Natural killer cell (primary cell): ENCODE measurements around the gene CHRNG. TPM values are rescaled to one million over a fixed set of nuclear protein-coding genes. Genes with fewer than 3 reads are reported as not detected.

Experiments used
- ATAC-seq, 3 donors: fragments of 150-1000 bp in 2 of 3; fragments of 200-7000 bp in 1 of 3; cut with Tn5 transposase; 1 replicate in 1 of 3; 2 replicates in 2 of 3; pipeline ENCODE4 v1.10.0; 2021; ENCODE audit warnings: mild to moderate bottlenecking in 2 of 3, moderate library complexity in 2 of 3
- DNase-seq, 2 donors: peaks; one replicate each; pipeline versions ENCODE4 v3.0.0 to v3.0.0-alpha.2; 2013 to 2021; ENCODE audit warnings: mixed read lengths in 1 of 2
- H3K27ac ChIP-seq: one replicate; pipeline ENCODE4 v1.5.1; 2013; ENCODE audit warnings: mild to moderate bottlenecking, low read length
- H3K27me3 ChIP-seq: one replicate; pipeline ENCODE4 v1.6.1; 2013; ENCODE audit warnings: low read length; ENCODE audit not compliant: control insufficient read depth, insufficient read depth
- H3K36me3 ChIP-seq: one replicate; pipeline ENCODE4 v1.6.1; 2013; ENCODE audit warnings: low read length; ENCODE audit not compliant: control insufficient read depth, insufficient read depth
- H3K4me1 ChIP-seq: one replicate; pipeline ENCODE4 v1.6.1; 2013; ENCODE audit warnings: low read length; ENCODE audit not compliant: control insufficient read depth, insufficient read depth
- H3K4me3 ChIP-seq: one replicate; pipeline ENCODE4 v1.5.1; 2013; ENCODE audit warnings: low read length
- H3K9me3 ChIP-seq: one replicate; pipeline ENCODE4 v1.6.1; 2013; ENCODE audit warnings: low read length; ENCODE audit not compliant: control insufficient read depth, insufficient read depth
- H3K27ac Mint-ChIP-seq, 2 donors: one replicate each; pipeline ENCODE4 v1.8.0; 2022; ENCODE audit warnings: mild to moderate bottlenecking in 2 of 2, mixed read lengths in 2 of 2, moderate library complexity in 1 of 2
- H3K27me3 Mint-ChIP-seq, 2 donors: one replicate each; pipeline ENCODE4 v1.8.0; 2022; ENCODE audit warnings: low read depth in 2 of 2, mixed read lengths in 2 of 2
- H3K36me3 Mint-ChIP-seq: one replicate; pipeline ENCODE4 v1.8.0; 2022; ENCODE audit warnings: mixed read lengths
- H3K4me1 Mint-ChIP-seq, 2 donors: one replicate each; pipeline ENCODE4 v1.8.0; 2022; ENCODE audit warnings: mixed read lengths in 2 of 2
- H3K4me3 Mint-ChIP-seq: one replicate; pipeline ENCODE4 v1.8.0; 2022; ENCODE audit warnings: mild to moderate bottlenecking, moderate library complexity, mixed read lengths
- H3K9me3 Mint-ChIP-seq, 2 donors: one replicate each; pipeline ENCODE4 v1.8.0; 2022; ENCODE audit warnings: mixed read lengths in 2 of 2
- CTCF ChIP-seq: fragments of 200-600 bp; IDR thresholded peaks from one replicate; pipeline ENCODE4 v1.8.0; 2022; ENCODE audit warnings: antibody characterized with exemption
- WGBS: methylation state at CpG from one replicate; pipeline ENCODE4 v1.1.7; 2013; ENCODE audit warnings: missing lambda C conversion rate; ENCODE audit not compliant: insufficient coverage; 5-methylcytosine and 5-hydroxymethylcytosine counted together
- intact Hi-C: fragments of 100-400 bp; cut with micrococcal nuclease; formaldehyde crosslinking; loops from one replicate; pipeline ENCODE4 v1.14.2; 2022
- total RNA-seq, 4 donors: library from RNA; stranded (reverse); fragments of 120-200 nt in 1 of 4; gene quantifications; one replicate each; pipeline versions ENCODE4 v1.2.3 to v1.2.4, GENCODE V29; 2013 to 2022

Gene CHRNG
- total RNA-seq, 3 donors from 2014 or later (not counting 1 experiment from before 2014, with no cell fraction given): not detected

GRCh38 chr2:232511336-232511890, 28.1 kb upstream of the CHRNG start:
- Mint-ChIP-seq H3K27ac (no peak overlapping the region), H3K9me3 (no peaks in the 10 kb centered on the region), H3K27me3 (peaks cover 12 to 15% of the 10 kb centered on the region in 2 donors), H3K36me3 (no peaks in the 10 kb centered on the region), H3K4me3 (no peak overlapping the region), H3K4me1 (no peaks in the 10 kb centered on the region)
- intact Hi-C loops: no loop called here
- no peak overlapping the region for H3K27ac ChIP-seq
- no peaks in the 10 kb centered on the region for H3K9me3 ChIP-seq
- H3K4me3 ChIP-seq: no peak overlapping the region
- ATAC-seq (no peak), DNase-seq (no peak)
- WGBS: 74% methylated on average over 11 of the region's 11 CpGs
- no peaks in the 10 kb centered on the region for H3K4me1 ChIP-seq
- no peaks in the 10 kb centered on the region for H3K36me3 ChIP-seq
- H3K27me3 ChIP-seq: no peaks in the 10 kb centered on the region
- no peak for TF ChIP-seq CTCF

GRCh38 chr2:232512602-232513001, 26.9 kb upstream of the CHRNG start:
- WGBS: 95% methylated on average over 10 of the region's 10 CpGs
- Histone ChIP-seq H3K4me3 (no peak overlapping the region), H3K36me3 (no peaks in the 10 kb centered on the region), H3K27me3 (no peaks in the 10 kb centered on the region), H3K9me3 (no peaks in the 10 kb centered on the region), H3K4me1 (no peaks in the 10 kb centered on the region), H3K27ac (no peak overlapping the region)
- Mint-ChIP-seq H3K9me3 (no peaks in the 10 kb centered on the region), H3K4me1 (no peaks in the 10 kb centered on the region), H3K27ac (no peak overlapping the region), H3K4me3 (no peak overlapping the region), H3K27me3 (peaks cover 12 to 16% of the 10 kb centered on the region in 2 donors), H3K36me3 (no peaks in the 10 kb centered on the region)
- intact Hi-C loops: no loop called here
- no peak for TF ChIP-seq CTCF
- no peak for ATAC-seq
- DNase-seq: no peak

GRCh38 chr2:232513353-232513752, 26.1 kb upstream of the CHRNG start:
- 91% methylated on average over 3 of the region's 5 CpGs for whole genome bisulfite sequencing
- no peak for TF ChIP-seq CTCF

GRCh38 chr2:232515639-232516038, 23.9 kb upstream of the CHRNG start:
- DNase-seq: no peak
- Histone ChIP-seq H3K27me3 (no peaks in the 10 kb centered on the region), H3K9me3 (no peaks in the 10 kb centered on the region), H3K27ac (no peak overlapping the region), H3K4me3 (no peak overlapping the region), H3K36me3 (no peaks in the 10 kb centered on the region), H3K4me1 (no peaks in the 10 kb centered on the region)
- TF ChIP-seq CTCF: no peak
- Mint-ChIP-seq H3K9me3 (no peaks in the 10 kb centered on the region), H3K4me3 (no peak overlapping the region), H3K36me3 (no peaks in the 10 kb centered on the region), H3K27me3 (peaks cover 12 to 15% of the 10 kb centered on the region in 2 donors), H3K4me1 (no peaks in the 10 kb centered on the region), H3K27ac (no peak overlapping the region)
- 87% methylated on average over 7 of the region's 7 CpGs for WGBS
- ATAC-seq: no peak
- intact Hi-C loops: no loop called here

More at GRCh38 chr2:232513353-232513752, 26.1 kb upstream of the CHRNG start:
- H3K4me3 ChIP-seq: no peak overlapping the region
- H3K27ac ChIP-seq: no peak overlapping the region
- intact Hi-C loops: no loop called here
- no peak overlapping the region for H3K27ac Mint-ChIP-seq
- H3K9me3 Mint-ChIP-seq: no peaks in the 10 kb centered on the region
- DNase-seq (no peak), ATAC-seq (no peak)
- H3K27me3 ChIP-seq: no peaks in the 10 kb centered on the region
- H3K27me3 Mint-ChIP-seq: peaks cover 12 to 16% of the 10 kb centered on the region in 2 donors
- H3K4me1 ChIP-seq: no peaks in the 10 kb centered on the region
- H3K36me3 Mint-ChIP-seq: no peaks in the 10 kb centered on the region
- no peaks in the 10 kb centered on the region for H3K9me3 ChIP-seq
- H3K36me3 ChIP-seq: no peaks in the 10 kb centered on the region
- H3K4me1 Mint-ChIP-seq: no peaks in the 10 kb centered on the region
- H3K4me3 Mint-ChIP-seq: no peak overlapping the region
